GM23338 (cell line): Measurements from ENCODE around the gene HES4.

Source experiments
- CREB1 ChIP-seq: fragments of 250-450 bp; sonication (Bioruptor Pico); IDR thresholded peaks from 2 replicates; pipeline ENCODE4 v1.5.0; 2020; ENCODE audit warnings: low read depth, mild to moderate bottlenecking, moderate library complexity
- CTCF ChIP-seq, 2 experiments: fragments of 200-600 bp in 1 of 2; sonication (generic) in 1 of 2; conservative IDR thresholded peaks; 2 replicates each; pipeline versions ENCODE4 v1.5.1 to v1.6.1; 2016 to 2017; ENCODE audit warnings: antibody characterized with exemption in 2 of 2, low read depth in 2 of 2, mild to moderate bottlenecking in 2 of 2, moderate library complexity in 1 of 2
- EZH2 ChIP-seq: fragments of 200-600 bp; sonication (generic); IDR thresholded peaks from one replicate; pipeline ENCODE4 v1.8.0; 2017; ENCODE audit warnings: antibody characterized with exemption, mild to moderate bottlenecking, low read depth; ENCODE audit not compliant: unreplicated experiment
- EZH2phosphoT487 ChIP-seq: fragments of 200-600 bp; sonication (generic); IDR thresholded peaks from one replicate; pipeline ENCODE4 v1.8.1; 2018; ENCODE audit warnings: antibody characterized with exemption; ENCODE audit not compliant: unreplicated experiment
- NANOG ChIP-seq: IDR thresholded peaks from 2 replicates; pipeline ENCODE4 v1.6.1; 2016; ENCODE audit warnings: antibody characterized with exemption, borderline replicate concordance
- POLR2AphosphoS5 ChIP-seq: IDR thresholded peaks from 2 replicates; pipeline ENCODE4 v1.6.1; 2016; ENCODE audit warnings: antibody characterized with exemption, low read depth
- ZNF114 ChIP-seq: fragments of 250-450 bp; sonication (Bioruptor Pico); IDR thresholded peaks from 2 replicates; pipeline ENCODE4 v1.5.0; 2020; ENCODE audit warnings: mild to moderate bottlenecking, moderate library complexity
- ZNF331 ChIP-seq: fragments of 250-450 bp; sonication (Bioruptor Pico); IDR thresholded peaks from 2 replicates; pipeline ENCODE4 v1.5.0; 2020; ENCODE audit warnings: low read depth, mild to moderate bottlenecking, moderate library complexity
- TF ChIP-seq, protein P1 (sequence below): IDR thresholded peaks from one replicate; pipeline ENCODE4 v1.6.1; 2018; ENCODE audit warnings: antibody characterized with exemption; ENCODE audit not compliant: unreplicated experiment

GRCh38 chr1:1000357-1001056 lies 610 bp upstream of the HES4 start:
- TF ChIP-seq CTCF (conservative IDR thresholded peaks at IDR 0.05; ENCODE audit: low read depth in 2 of 2) (no peak), POLR2AphosphoS5 (peak; percentile 56), EZH2phosphoT487 (no peak), CREB1 (CRISPR knock-in tag) (peak; percentile 100), EZH2 (no peak), ZNF331 (CRISPR knock-in tag) (no peak), ZNF114 (CRISPR knock-in tag) (no peak), NANOG (no peak)
- TF ChIP-seq, protein P1, sequence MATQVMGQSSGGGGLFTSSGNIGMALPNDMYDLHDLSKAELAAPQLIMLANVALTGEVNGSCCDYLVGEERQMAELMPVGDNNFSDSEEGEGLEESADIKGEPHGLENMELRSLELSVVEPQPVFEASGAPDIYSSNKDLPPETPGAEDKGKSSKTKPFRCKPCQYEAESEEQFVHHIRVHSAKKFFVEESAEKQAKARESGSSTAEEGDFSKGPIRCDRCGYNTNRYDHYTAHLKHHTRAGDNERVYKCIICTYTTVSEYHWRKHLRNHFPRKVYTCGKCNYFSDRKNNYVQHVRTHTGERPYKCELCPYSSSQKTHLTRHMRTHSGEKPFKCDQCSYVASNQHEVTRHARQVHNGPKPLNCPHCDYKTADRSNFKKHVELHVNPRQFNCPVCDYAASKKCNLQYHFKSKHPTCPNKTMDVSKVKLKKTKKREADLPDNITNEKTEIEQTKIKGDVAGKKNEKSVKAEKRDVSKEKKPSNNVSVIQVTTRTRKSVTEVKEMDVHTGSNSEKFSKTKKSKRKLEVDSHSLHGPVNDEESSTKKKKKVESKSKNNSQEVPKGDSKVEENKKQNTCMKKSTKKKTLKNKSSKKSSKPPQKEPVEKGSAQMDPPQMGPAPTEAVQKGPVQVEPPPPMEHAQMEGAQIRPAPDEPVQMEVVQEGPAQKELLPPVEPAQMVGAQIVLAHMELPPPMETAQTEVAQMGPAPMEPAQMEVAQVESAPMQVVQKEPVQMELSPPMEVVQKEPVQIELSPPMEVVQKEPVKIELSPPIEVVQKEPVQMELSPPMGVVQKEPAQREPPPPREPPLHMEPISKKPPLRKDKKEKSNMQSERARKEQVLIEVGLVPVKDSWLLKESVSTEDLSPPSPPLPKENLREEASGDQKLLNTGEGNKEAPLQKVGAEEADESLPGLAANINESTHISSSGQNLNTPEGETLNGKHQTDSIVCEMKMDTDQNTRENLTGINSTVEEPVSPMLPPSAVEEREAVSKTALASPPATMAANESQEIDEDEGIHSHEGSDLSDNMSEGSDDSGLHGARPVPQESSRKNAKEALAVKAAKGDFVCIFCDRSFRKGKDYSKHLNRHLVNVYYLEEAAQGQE = no peak
